Measurements from ENCODE around the gene GARIN5B. TPM values are rescaled to one million over a fixed set of nuclear protein-coding genes. Genes with fewer than 3 reads are reported as not detected.
A peak's percentile ranks its signal among the peaks of the same experiment; 100 is the strongest.
"Not testable (repeated sequence)": the region's sequence is repeated elsewhere in the genome, so short reads cannot be mapped to it uniquely, and the experiment has no call there.

The GARIN5B gene
- total and polyA plus RNA-seq, 12 donors: not detected

GRCh38 chr19:55336101-55336500, 27.0 kb downstream of the GARIN5B start:
- Histone ChIP-seq H3K27me3 (peaks cover 0 to 10% (median 0%) of the 10 kb centered on the region in 7 donors), H3K9me3 (no peaks in the 10 kb centered on the region), H3K4me1 (peaks cover 5 to 22% (median 14%) of the 10 kb centered on the region in 9 donors), H3K27ac (no peak overlapping the region), H3K4me3 (no peak overlapping the region), H3K36me3 (no peaks in the 10 kb centered on the region)
- intact Hi-C loops (cut with DNase I): loop anchor here in 3 of 10 donors (5.0 kb wide), 1 partner anchor 34 kb away; no protein-coding TSS in a partner anchor
- no peak for TF ChIP-seq CTCF (IDR thresholded peaks at IDR 0.05)
- ATAC-seq (no peak), DNase-seq (no peak)
- 79 to 85% methylated on average over 7 of the region's 7 CpGs for WGBS, 2 donors

GRCh38 chr19:55333870-55334269, 29.2 kb downstream of the GARIN5B start:
- DNase-seq (no peak), ATAC-seq (no peak)
- Histone ChIP-seq H3K4me1 (peaks cover 3 to 17% (median 5%) of the 10 kb centered on the region in 9 donors), H3K27me3 (peaks cover 0 to 17% (median 0%) of the 10 kb centered on the region in 7 donors), H3K9me3 (no peaks in the 10 kb centered on the region), H3K27ac (no peak overlapping the region), H3K36me3 (no peaks in the 10 kb centered on the region), H3K4me3 (no peak overlapping the region)
- WGBS, 2 donors: 82% methylated on average over 11 of the region's 11 CpGs
- no peak for TF ChIP-seq CTCF (IDR thresholded peaks at IDR 0.05)
- intact Hi-C loops (cut with DNase I): no loop called here

DNA sequence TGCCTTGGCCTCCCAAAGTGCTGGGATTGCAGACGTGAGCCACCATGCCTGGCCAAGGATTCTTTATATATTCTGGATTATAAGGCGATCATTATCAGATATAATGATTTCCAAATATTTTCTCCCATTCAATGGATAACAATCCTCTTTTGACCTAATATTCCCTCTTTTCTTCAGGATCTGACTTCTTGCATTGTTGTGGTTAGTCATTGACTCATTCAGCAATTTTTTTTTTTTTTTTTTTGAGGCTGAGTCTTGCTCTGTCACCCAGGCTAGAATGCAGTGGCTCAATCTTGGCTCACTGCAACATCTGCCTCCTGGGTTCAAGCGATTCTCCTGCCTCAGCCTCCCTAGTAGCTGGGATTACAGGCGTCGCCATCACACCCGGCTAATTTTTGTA, 33.3 kb downstream of the GARIN5B start:
- Histone ChIP-seq H3K4me1 (peaks cover 0 to 16% (median 0%) of the 10 kb centered on the region in 9 donors), H3K27me3 (peaks cover 0 to 15% (median 0%) of the 10 kb centered on the region in 7 donors)
- H3K4me3 ChIP-seq; H3K9me3 ChIP-seq; DNase-seq; intact Hi-C loops (cut with DNase I); H3K36me3 ChIP-seq; ATAC-seq; H3K27ac ChIP-seq: not testable (repeated sequence)
- WGBS, 2 donors: 87 to 89% methylated on average over 6 of the region's 6 CpGs

GRCh38 chr19:55328774-55329318, 34.2 kb downstream of the GARIN5B start:
- whole genome bisulfite sequencing, 2 donors: 73 to 85% methylated on average over 4 of the region's 4 CpGs
- H3K4me3 ChIP-seq; ATAC-seq; DNase-seq; H3K9me3 ChIP-seq; intact Hi-C loops (cut with DNase I); H3K27ac ChIP-seq; H3K36me3 ChIP-seq: not testable (repeated sequence)
- peaks cover 0 to 16% (median 0%) of the 10 kb centered on the region in 9 donors for H3K4me1 ChIP-seq
- peaks cover 0 to 11% (median 0%) of the 10 kb centered on the region in 7 donors for H3K27me3 ChIP-seq

GRCh38 chr19:55325172-55325571, 37.9 kb downstream of the GARIN5B start, which contains the start of gene TMEM150B:
TMEM150B (minus strand) TSS chr19:55325341; CDS start chr19:55321036, 4,305 bp downstream.
- 77 to 80% methylated on average over 14 of the region's 14 CpGs for WGBS, 2 donors
- peak in 3 of 8 donors; percentile 17 to 51 (median 50) for ATAC-seq
- peak within 1 kb of the TSS in 1 of 10 donors; percentile 45 for H3K4me3 ChIP-seq
- peaks cover 0 to 12% (median 1%) of the 10 kb centered on the region in 7 donors for H3K27me3 ChIP-seq
- H3K9me3 ChIP-seq: no peaks in the 10 kb centered on the region
- DNase-seq: no peak
- no peaks in the 10 kb centered on the region for H3K36me3 ChIP-seq
- peaks cover 0 to 22% (median 0%) of the 10 kb centered on the region in 9 donors for H3K4me1 ChIP-seq
- TF ChIP-seq CTCF (IDR thresholded peaks at IDR 0.05): no peak
- peak within 1 kb of the TSS in 2 of 10 donors; percentile 48 to 89 for H3K27ac ChIP-seq
- intact Hi-C loops (cut with DNase I): no loop called here

Measured in heart right ventricle (tissue), 16 donors.